Skin of body (tissue), 2 donors: ENCODE results near the gene C1orf116. TPM values are rescaled to one million over a fixed set of nuclear protein-coding genes. Genes with fewer than 3 reads are reported as not detected.
"Not testable (repeated sequence)": the region's sequence is repeated elsewhere in the genome, so short reads cannot be mapped to it uniquely, and the experiment has no call there.

Source experiments
- DNase-seq: peaks from one replicate; lab custom pipeline; 2025; lab: John Stamatoyannopoulos, UW
- total RNA-seq: library from RNA; depleted of rRNA; stranded (reverse); fragments of >200 nt; gene quantifications from one replicate; pipeline ENCODE4 v1.2.3, GENCODE V29; 2014

Gene C1orf116
- total RNA-seq, 1 donor from 2014 or later: 6.4 TPM

GRCh38 chr1:207059881-207060280, 27.3 kb upstream of the C1orf116 start:
- DNase-seq: no peak

- no peak for DNase-seq
Measured at GRCh38 chr1:207058878-207059867, 26.6 kb upstream of the C1orf116 start.

- no peak for DNase-seq
Measured at GRCh38 chr1:207058252-207058651, 25.7 kb upstream of the C1orf116 start.

- no peak for DNase-seq
Measured at GRCh38 chr1:207056673-207057072, 24.1 kb upstream of the C1orf116 start.

- DNase-seq: no peak
Measured at GRCh38 chr1:207055386-207056001, 22.9 kb upstream of the C1orf116 start.

GRCh38 chr1:207054491-207054890, 21.9 kb upstream of the C1orf116 start:
- no peak for DNase-seq

- DNase-seq: peak; percentile 87
Measured at GRCh38 chr1:207052911-207053769, 20.6 kb upstream of the C1orf116 start, which contains the start of gene PFKFB2. Gene PFKFB2 (plus strand): TSS chr1:207053275. CDS start chr1:207054718, 1,443 bp downstream.

GRCh38 chr1:207051191-207051943, 18.8 kb upstream of the C1orf116 start, which contains the start of gene YOD1:
Gene YOD1 (minus strand): TSS chr1:207051208. CDS start chr1:207051030, 178 bp downstream.
- DNase-seq: no peak

- DNase-seq: peak; percentile 86
Measured at GRCh38 chr1:207050480-207051190, 18.1 kb upstream of the C1orf116 start.

- DNase-seq: peak; percentile 28
Measured at GRCh38 chr1:207049974-207050391, 17.4 kb upstream of the C1orf116 start.

GRCh38 chr1:207049514-207049913, 17.0 kb upstream of the C1orf116 start:
- DNase-seq: no peak

- DNase-seq: no peak
Measured at GRCh38 chr1:207049054-207049453, 16.5 kb upstream of the C1orf116 start.

- no peak for DNase-seq
Measured at GRCh38 chr1:207048041-207048440, 15.5 kb upstream of the C1orf116 start.

GRCh38 chr1:207047505-207047904, 14.9 kb upstream of the C1orf116 start:
- no peak for DNase-seq

GRCh38 chr1:207045453-207045852, 12.9 kb upstream of the C1orf116 start:
- DNase-seq: no peak

GRCh38 chr1:207041397-207041796, 8.8 kb upstream of the C1orf116 start:
- not testable (repeated sequence) for DNase-seq

- DNase-seq: no peak
Measured at GRCh38 chr1:207040181-207040533, 7.6 kb upstream of the C1orf116 start.

- DNase-seq: no peak
Measured at GRCh38 chr1:207039380-207040180, 7.0 kb upstream of the C1orf116 start.

- DNase-seq: no peak
Measured at GRCh38 chr1:207036865-207037264, 4.3 kb upstream of the C1orf116 start.
